Transverse colon (tissue), 4 donors: ENCODE data around the gene ASPM. TPM values are rescaled to one million over a fixed set of nuclear protein-coding genes. Genes with fewer than 3 reads are reported as not detected.
A peak's percentile ranks its signal among the peaks of the same experiment; 100 is the strongest.

Experiments
- DNase-seq: peaks from one replicate; pipeline ENCODE4 v3.0.0-alpha.2; 2019
- H3K27ac ChIP-seq, 4 donors: fragments of 200-600 bp; sonication (generic); 2 replicates each; pipeline ENCODE4 v1.5.1; 2016 to 2018; ENCODE audit warnings: inconsistent platforms in 4 of 4
- H3K27me3 ChIP-seq: fragments of 200-600 bp; sonication (generic); 2 replicates; pipeline ENCODE4 v1.5.1; 2017; ENCODE audit warnings: inconsistent platforms
- H3K36me3 ChIP-seq, 4 donors: fragments of 200-600 bp; sonication (generic); 2 replicates each; pipeline ENCODE4 v1.5.1; 2017 to 2019; ENCODE audit warnings: inconsistent platforms in 4 of 4
- H3K4me1 ChIP-seq, 4 donors: fragments of 200-600 bp; sonication (generic); 2 replicates each; pipeline ENCODE4 v1.5.1; 2017 to 2020; ENCODE audit warnings: inconsistent platforms in 4 of 4
- H3K4me3 ChIP-seq, 4 donors: fragments of 200-600 bp; sonication (generic); 1 replicate in 1 of 4; 2 replicates in 3 of 4; pipeline versions ENCODE4 v1.5.1 to v1.6.1; 2017 to 2019; ENCODE audit warnings: inconsistent platforms in 4 of 4
- H3K9me3 ChIP-seq, 2 donors: fragments of 200-600 bp; sonication (generic); 2 replicates each; pipeline ENCODE4 v1.5.1; 2017 to 2019; ENCODE audit warnings: inconsistent platforms in 2 of 2
- EP300 ChIP-seq: sonication (generic); formaldehyde crosslinking; IDR thresholded peaks from one replicate; pipeline ENCODE4 v1.6.1; 2017; ENCODE audit warnings: antibody characterized with exemption, low read depth
- POLR2A ChIP-seq: fragments of 450-650 bp; IDR thresholded peaks from one replicate; pipeline ENCODE4 v1.6.1; 2016; ENCODE audit warnings: antibody characterized with exemption, mild to moderate bottlenecking, moderate library complexity
- POLR2AphosphoS5 ChIP-seq, 3 donors: sonication (generic); formaldehyde crosslinking; IDR thresholded peaks; one replicate each; pipeline ENCODE4 v1.6.1; 2016; ENCODE audit warnings: antibody characterized with exemption in 3 of 3
- WGBS, 2 donors: methylation state at CpG; one replicate each; pipeline ENCODE4 v1.1.5; 2018; ENCODE audit warnings: low coverage in 1 of 2; 5-methylcytosine and 5-hydroxymethylcytosine counted together
- in situ Hi-C, 4 donors: fragments of 200-750 bp; cut with MboI; loops; one replicate each; pipeline versions ENCODE4 v1.15.0 to v1.15.1; 2017; ENCODE audit warnings: low sequenced_read_pairs in 3 of 4, low pct_ligation_motif_present in 1 of 4, low pct_unique_long_range_greater_than_20kb in 1 of 4
- intact Hi-C: fragments of 100-400 bp; cut with DNase I; formaldehyde crosslinking; loops from one replicate; pipeline ENCODE4 v1.15.1; 2023; ENCODE audit warnings: low total_unique reads
- total RNA-seq, 4 donors: library from RNA; depleted of rRNA; stranded (reverse); fragments of >200 nt; gene quantifications; one replicate each; pipeline ENCODE4 v1.1.0, GENCODE V29; 2016
- TF ChIP-seq, protein P1 (sequence below), 5 experiments: fragments of 200-600 bp in 3 of 5; fragments of 450-650 bp in 2 of 5; sonication (generic) in 3 of 5; IDR thresholded peaks; 1 replicate in 2 of 5; 2 replicates in 3 of 5; pipeline ENCODE4 v1.5.1; 2016 to 2017; ENCODE audit warnings: antibody characterized with exemption in 5 of 5, inconsistent platforms in 3 of 5, mild to moderate bottlenecking in 2 of 5, moderate library complexity in 1 of 5

The ASPM gene
- total RNA-seq, 4 donors from 2014 or later, result 0.37 to 13.9 (median 2.5) TPM

GRCh38 chr1:197182716-197183115 lies 36.2 kb upstream of the ASPM start:
- 90 to 97% methylated on average over 3 of the region's 3 CpGs for WGBS, 2 donors
- TF ChIP-seq POLR2AphosphoS5 (IDR thresholded peaks at IDR 0.05), result no peak
- no peak for TF ChIP-seq EP300
- TF ChIP-seq, protein P1, sequence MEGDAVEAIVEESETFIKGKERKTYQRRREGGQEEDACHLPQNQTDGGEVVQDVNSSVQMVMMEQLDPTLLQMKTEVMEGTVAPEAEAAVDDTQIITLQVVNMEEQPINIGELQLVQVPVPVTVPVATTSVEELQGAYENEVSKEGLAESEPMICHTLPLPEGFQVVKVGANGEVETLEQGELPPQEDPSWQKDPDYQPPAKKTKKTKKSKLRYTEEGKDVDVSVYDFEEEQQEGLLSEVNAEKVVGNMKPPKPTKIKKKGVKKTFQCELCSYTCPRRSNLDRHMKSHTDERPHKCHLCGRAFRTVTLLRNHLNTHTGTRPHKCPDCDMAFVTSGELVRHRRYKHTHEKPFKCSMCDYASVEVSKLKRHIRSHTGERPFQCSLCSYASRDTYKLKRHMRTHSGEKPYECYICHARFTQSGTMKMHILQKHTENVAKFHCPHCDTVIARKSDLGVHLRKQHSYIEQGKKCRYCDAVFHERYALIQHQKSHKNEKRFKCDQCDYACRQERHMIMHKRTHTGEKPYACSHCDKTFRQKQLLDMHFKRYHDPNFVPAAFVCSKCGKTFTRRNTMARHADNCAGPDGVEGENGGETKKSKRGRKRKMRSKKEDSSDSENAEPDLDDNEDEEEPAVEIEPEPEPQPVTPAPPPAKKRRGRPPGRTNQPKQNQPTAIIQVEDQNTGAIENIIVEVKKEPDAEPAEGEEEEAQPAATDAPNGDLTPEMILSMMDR (IDR thresholded peaks at IDR 0.05), result no peak
- no peak for TF ChIP-seq POLR2A
- intact Hi-C loops (no loop called here), in situ Hi-C loops (no loop called here)
- no peak overlapping the region for H3K27ac ChIP-seq
- H3K4me3 ChIP-seq, result no peak overlapping the region
- DNase-seq, result no peak
- H3K4me1 ChIP-seq, result no peaks in the 10 kb centered on the region
- H3K36me3 ChIP-seq, result peaks cover 0 to 41% (median 8%) of the 10 kb centered on the region in 4 donors
- no peaks in the 10 kb centered on the region for H3K9me3 ChIP-seq
- H3K27me3 ChIP-seq, result no peaks in the 10 kb centered on the region

GRCh38 chr1:197181982-197182381 lies 35.5 kb upstream of the ASPM start:
- WGBS, 2 donors, result 59% methylated on average over 3 of the region's 3 CpGs
- Histone ChIP-seq H3K4me1 (no peaks in the 10 kb centered on the region), H3K27me3 (no peaks in the 10 kb centered on the region), H3K36me3 (peaks cover 0 to 41% (median 5%) of the 10 kb centered on the region in 4 donors), H3K27ac (no peak overlapping the region), H3K4me3 (no peak overlapping the region), H3K9me3 (no peaks in the 10 kb centered on the region)
- intact Hi-C loops, result no loop called here
- no peak for DNase-seq
- TF ChIP-seq POLR2AphosphoS5 (IDR thresholded peaks at IDR 0.05) (no peak), POLR2A (no peak), EP300 (no peak)
- TF ChIP-seq, protein P1 (IDR thresholded peaks at IDR 0.05), result no peak
- in situ Hi-C loops, result no loop called here

DNA sequence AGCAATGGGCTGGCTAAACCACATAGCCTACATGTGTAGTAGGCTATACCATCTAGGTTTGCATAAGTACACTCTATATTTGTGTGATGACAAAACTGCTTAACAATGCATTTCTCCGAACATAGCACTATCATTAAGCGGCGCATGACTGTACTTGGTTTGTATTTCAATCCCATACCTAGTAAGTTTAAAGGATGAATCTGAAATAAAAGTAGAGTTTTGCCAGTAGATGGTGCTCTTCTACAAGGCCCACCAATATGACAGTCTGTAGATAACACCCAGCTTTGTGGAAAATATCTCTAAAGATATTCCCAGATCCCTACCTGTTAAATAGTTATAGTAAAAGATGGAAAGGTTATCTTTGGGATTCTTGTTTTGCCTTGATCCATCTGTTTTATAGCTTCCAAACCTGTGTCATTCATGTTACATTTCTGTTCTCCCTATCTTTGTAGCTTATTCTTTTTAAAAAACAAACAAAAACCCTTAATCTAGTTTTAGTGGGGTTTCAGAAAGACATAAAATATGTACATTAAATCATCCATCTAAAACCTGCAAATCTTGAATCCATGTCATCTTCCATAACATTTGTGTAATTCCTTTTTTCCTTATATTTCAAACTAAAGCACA lies 33.9 kb upstream of the ASPM start:
- Histone ChIP-seq H3K36me3 (peaks cover 0 to 42% (median 0%) of the 10 kb centered on the region in 4 donors), H3K4me3 (no peak overlapping the region), H3K27me3 (no peaks in the 10 kb centered on the region), H3K9me3 (no peaks in the 10 kb centered on the region), H3K4me1 (no peaks in the 10 kb centered on the region), H3K27ac (no peak overlapping the region)
- intact Hi-C loops (no loop called here), in situ Hi-C loops (no loop called here)
- no peak for TF ChIP-seq POLR2A
- no peak for TF ChIP-seq POLR2AphosphoS5 (IDR thresholded peaks at IDR 0.05)
- TF ChIP-seq, protein P1 (IDR thresholded peaks at IDR 0.05), result peak in 4 of 5 experiments; percentile 28 to 48 (median 38)
- WGBS, 2 donors, result 77 to 82% methylated on average over 3 of the region's 3 CpGs
- no peak for DNase-seq

GRCh38 chr1:197178998-197179397 lies 32.5 kb upstream of the ASPM start:
- Histone ChIP-seq H3K9me3 (no peaks in the 10 kb centered on the region), H3K4me3 (no peak overlapping the region), H3K27ac (no peak overlapping the region), H3K27me3 (no peaks in the 10 kb centered on the region), H3K36me3 (peaks cover 0 to 36% (median 0%) of the 10 kb centered on the region in 4 donors), H3K4me1 (peaks cover 0 to 9% (median 4%) of the 10 kb centered on the region in 4 donors)
- intact Hi-C loops (no loop called here), in situ Hi-C loops (no loop called here)
- TF ChIP-seq, protein P1 (IDR thresholded peaks at IDR 0.05), result no peak
- TF ChIP-seq EP300 (no peak), POLR2AphosphoS5 (IDR thresholded peaks at IDR 0.05) (no peak), POLR2A (no peak)
- WGBS, 2 donors, result 63 to 70% methylated on average over 1 of the region's 1 CpG
- no peak for DNase-seq
